Keratinocyte (primary cell): ENCODE results near the gene CAPN5. TPM values are rescaled to one million over a fixed set of nuclear protein-coding genes. Genes with fewer than 3 reads are reported as not detected.

Experiments used
- DNase-seq: peaks from one replicate; pipeline ENCODE4 v3.0.0-alpha.2; 2011; ENCODE audit warnings: low read depth, missing footprints, low spot score
- FAIRE-seq: peaks from 2 replicates; lab custom pipeline; 2011; peaks lifted over from hg19 to GRCh38; lab: Jason Lieb, UNC
- H2AFZ ChIP-seq: 2 replicates; pipeline ENCODE4 v1.6.0; 2012; ENCODE audit warnings: low read length, control low read depth, inconsistent platforms; ENCODE audit not compliant: control insufficient read depth
- H3K27ac ChIP-seq: 2 replicates; pipeline ENCODE4 v1.5.1; 2011; ENCODE audit warnings: low read length; ENCODE audit not compliant: control insufficient read depth, insufficient read depth
- H3K27me3 ChIP-seq: 3 replicates; pipeline ENCODE4 v1.6.0; 2011; ENCODE audit warnings: low read length; ENCODE audit not compliant: control insufficient read depth, insufficient read depth; ENCODE audit errors: extremely low read depth
- H3K36me3 ChIP-seq, 2 experiments: 2 replicates in 1 of 2; 3 replicates in 1 of 2; pipeline ENCODE4 v1.5.1; 2011; ENCODE audit warnings: low read length in 2 of 2, mild to moderate bottlenecking in 1 of 2; ENCODE audit not compliant: control insufficient read depth in 2 of 2, insufficient read depth in 2 of 2; ENCODE audit errors: extremely low read depth in 1 of 2
- H3K4me1 ChIP-seq: 3 replicates; pipeline ENCODE4 v1.5.1; 2011; ENCODE audit warnings: low read length; ENCODE audit not compliant: control insufficient read depth, insufficient read depth; ENCODE audit errors: extremely low read depth
- H3K4me2 ChIP-seq: 3 replicates; pipeline ENCODE4 v1.6.0; 2011; ENCODE audit warnings: low read depth, low read length; ENCODE audit not compliant: control insufficient read depth, insufficient read depth; ENCODE audit errors: extremely low read depth
- H3K4me3 ChIP-seq, 3 experiments: fragments of 200-600 bp in 1 of 3; sonication (generic) in 1 of 3; 2 replicates in 2 of 3; 3 replicates in 1 of 3; pipeline ENCODE4 v1.5.1; 2011 to 2016; ENCODE audit warnings: low read length in 3 of 3, mild to moderate bottlenecking in 3 of 3, control low read depth in 2 of 3, inconsistent platforms in 1 of 3, low read depth in 1 of 3, mixed read lengths in 1 of 3, mixed run types in 1 of 3, moderate library complexity in 1 of 3; ENCODE audit not compliant: control insufficient read depth in 2 of 3, insufficient read depth in 2 of 3; ENCODE audit errors: extremely low read depth in 1 of 3
- H3K79me2 ChIP-seq: 2 replicates; pipeline ENCODE4 v1.6.0; 2012; ENCODE audit warnings: low read length; ENCODE audit not compliant: control insufficient read depth, insufficient read depth
- H3K9ac ChIP-seq: 3 replicates; pipeline ENCODE4 v1.6.0; 2011; ENCODE audit warnings: low read length; ENCODE audit not compliant: control insufficient read depth, insufficient read depth; ENCODE audit errors: extremely low read depth
- H3K9me1 ChIP-seq: 3 replicates; pipeline ENCODE4 v1.6.0; 2011; ENCODE audit warnings: low read length; ENCODE audit not compliant: control insufficient read depth, insufficient read depth; ENCODE audit errors: extremely low read depth
- H3K9me3 ChIP-seq: 2 replicates; pipeline ENCODE4 v1.5.1; 2012; ENCODE audit warnings: low read depth, low read length; ENCODE audit not compliant: control insufficient read depth
- H4K20me1 ChIP-seq: 3 replicates; pipeline ENCODE4 v1.6.0; 2011; ENCODE audit warnings: low read length; ENCODE audit not compliant: control insufficient read depth, insufficient read depth; ENCODE audit errors: extremely low read depth
- CTCF ChIP-seq, 3 experiments: IDR thresholded peaks in 1 of 3; conservative IDR thresholded peaks in 1 of 3; optimal IDR thresholded peaks in 1 of 3; 2 replicates in 2 of 3; 3 replicates in 1 of 3; pipeline versions ENCODE3 to v1.5.1; 2011; ENCODE audit warnings: low read length in 3 of 3, mild to moderate bottlenecking in 3 of 3, moderate library complexity in 2 of 3, control low read depth in 1 of 3, inconsistent platforms in 1 of 3; ENCODE audit not compliant: insufficient read depth in 2 of 3; ENCODE audit errors: extremely low read depth in 1 of 3
- EZH2 ChIP-seq: IDR thresholded peaks from one replicate; pipeline ENCODE4 v1.6.1; 2012; ENCODE audit warnings: inconsistent platforms, mild to moderate bottlenecking, low read length, moderate library complexity
- dilution Hi-C: fragments of 300-500 bp; cut with MboI; formaldehyde crosslinking; loops from one replicate; pipeline ENCODE4 v1.7.0; 2020; ENCODE audit warnings: low sequenced_read_pairs; ENCODE audit not compliant: extremely low pct_ligation_motif_present
- polyA plus RNA-seq, 5 experiments: library from polyadenylated mRNA; depleted of rRNA in 3 of 5; stranded (reverse) in 3 of 5; stranded (forward) in 1 of 5; unstranded in 1 of 5; fragments of >200 nt; gene quantifications; 1 replicate in 1 of 5; 2 replicates in 3 of 5; 3 replicates in 1 of 5; pipeline versions ENCODE4 v1.2.1 to v1.2.3, GENCODE V29; 2011 to 2012; ENCODE audit warnings: missing spikeins in 2 of 5, low read depth in 1 of 5, low replicate concordance in 1 of 5

The CAPN5 gene
- polyA plus RNA-seq, 1 donor (not counting 4 experiments of a cell fraction or from before 2014, with no cell fraction given) = 1.2 TPM

GRCh38 chr11:77108436-77108835 lies 41.7 kb downstream of the CAPN5 start:
- dilution Hi-C loops = no loop called here
- Histone ChIP-seq H3K9me3 (no peaks in the 10 kb centered on the region), H2AFZ (no peak overlapping the region), H3K79me2 (no peaks in the 10 kb centered on the region), H3K4me1 (no peaks in the 10 kb centered on the region), H3K9ac (no peak overlapping the region), H3K27ac (no peak overlapping the region), H3K36me3 (no peaks in the 10 kb centered on the region), H3K4me2 (no peak overlapping the region), H3K4me3 (no peak overlapping the region), H4K20me1 (no peaks in the 10 kb centered on the region), H3K27me3 (peaks cover 3% of the 10 kb centered on the region), H3K9me1 (no peaks in the 10 kb centered on the region)
- DNase-seq = no peak
- no peak for FAIRE-seq
- TF ChIP-seq CTCF (optimal IDR thresholded peaks at IDR 0.05 in 1 of 3, IDR thresholded peaks at IDR 0.05 in 1 of 3, conservative IDR thresholded peaks at IDR 0.05 in 1 of 3; ENCODE audit: extremely low read depth in 1 of 3, insufficient read depth in 2 of 3, low read length in 3 of 3) (no peak), EZH2 (no peak)

- no peaks in the 10 kb centered on the region for H3K9me3 ChIP-seq
- H3K9ac ChIP-seq = no peak overlapping the region
- H3K79me2 ChIP-seq = no peaks in the 10 kb centered on the region
- DNase-seq = no peak
- H3K27me3 ChIP-seq = peaks cover 3% of the 10 kb centered on the region
- dilution Hi-C loops = no loop called here
- no peaks in the 10 kb centered on the region for H3K9me1 ChIP-seq
- no peaks in the 10 kb centered on the region for H3K36me3 ChIP-seq
- TF ChIP-seq EZH2 = no peak
- TF ChIP-seq CTCF (optimal IDR thresholded peaks at IDR 0.05 in 1 of 3, IDR thresholded peaks at IDR 0.05 in 1 of 3, conservative IDR thresholded peaks at IDR 0.05 in 1 of 3; ENCODE audit: extremely low read depth in 1 of 3, insufficient read depth in 2 of 3, low read length in 3 of 3) = no peak
- no peak overlapping the region for H3K4me3 ChIP-seq
- H4K20me1 ChIP-seq = no peaks in the 10 kb centered on the region
- no peak overlapping the region for H2AFZ ChIP-seq
- no peaks in the 10 kb centered on the region for H3K4me1 ChIP-seq
- H3K27ac ChIP-seq = no peak overlapping the region
- no peak for FAIRE-seq
- no peak overlapping the region for H3K4me2 ChIP-seq
Measured at GRCh38 chr11:77109236-77110019, 42.7 kb downstream of the CAPN5 start.
